Fibroblast of peridontal ligament (primary cell): Measurements from ENCODE around the gene TBX4.

Source experiments
- DNase-seq: peaks from one replicate; pipeline ENCODE4 v3.0.0-alpha.2; 2010; ENCODE audit errors: extremely low read depth

Gene TBX4

DNA sequence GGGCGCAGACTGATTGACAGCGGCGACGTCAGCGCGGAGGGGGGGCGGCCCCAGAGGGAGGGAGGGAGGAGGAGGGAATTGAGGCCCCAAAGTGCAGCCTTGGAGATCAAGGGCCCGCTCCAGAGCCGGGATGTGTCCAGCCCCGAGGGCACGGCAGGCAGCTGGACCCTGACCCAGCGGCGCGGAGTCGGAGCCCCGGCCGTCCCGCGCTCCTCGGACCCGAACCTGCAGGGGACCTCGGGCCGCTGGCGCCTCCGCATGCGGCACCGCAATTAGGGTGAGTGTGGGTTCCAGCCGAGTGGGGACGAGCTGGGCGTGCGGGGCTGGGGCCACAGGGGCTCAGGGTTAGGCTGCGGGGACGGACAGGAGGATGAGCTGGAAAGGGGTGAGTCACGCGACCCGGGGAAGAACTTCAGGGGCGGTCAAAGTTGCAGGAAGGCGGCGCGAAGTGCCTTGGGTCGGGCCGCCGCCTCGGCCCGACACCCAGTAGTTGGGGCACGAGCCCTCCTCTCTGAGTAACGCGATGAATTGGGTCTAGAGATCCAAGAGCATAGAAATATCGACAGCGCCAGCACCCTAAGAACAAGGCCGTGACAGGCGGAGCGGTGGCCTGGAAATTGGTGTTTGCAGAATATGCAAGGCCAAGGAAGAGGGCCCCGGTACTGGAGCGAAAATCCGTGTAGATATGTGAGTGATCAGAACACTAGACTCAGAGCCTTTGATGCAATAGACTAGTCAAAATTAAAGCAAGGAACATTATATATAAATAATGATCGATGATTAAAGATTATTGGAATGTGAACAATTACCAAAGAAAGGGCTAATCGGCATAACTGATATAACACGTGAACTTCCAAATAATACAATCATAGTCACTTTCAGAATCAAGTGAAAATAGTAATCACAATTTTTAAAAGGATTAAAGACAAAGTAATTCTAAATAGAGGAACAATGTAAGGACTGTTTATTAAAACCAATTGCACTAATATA is at the start of gene TBX4:
TBX4 (plus strand) TSS at position 122 of the 990 bp plus-strand sequence. CDS start 4,069 bp downstream, outside the sequence.
- DNase-seq: no peak

DNA sequence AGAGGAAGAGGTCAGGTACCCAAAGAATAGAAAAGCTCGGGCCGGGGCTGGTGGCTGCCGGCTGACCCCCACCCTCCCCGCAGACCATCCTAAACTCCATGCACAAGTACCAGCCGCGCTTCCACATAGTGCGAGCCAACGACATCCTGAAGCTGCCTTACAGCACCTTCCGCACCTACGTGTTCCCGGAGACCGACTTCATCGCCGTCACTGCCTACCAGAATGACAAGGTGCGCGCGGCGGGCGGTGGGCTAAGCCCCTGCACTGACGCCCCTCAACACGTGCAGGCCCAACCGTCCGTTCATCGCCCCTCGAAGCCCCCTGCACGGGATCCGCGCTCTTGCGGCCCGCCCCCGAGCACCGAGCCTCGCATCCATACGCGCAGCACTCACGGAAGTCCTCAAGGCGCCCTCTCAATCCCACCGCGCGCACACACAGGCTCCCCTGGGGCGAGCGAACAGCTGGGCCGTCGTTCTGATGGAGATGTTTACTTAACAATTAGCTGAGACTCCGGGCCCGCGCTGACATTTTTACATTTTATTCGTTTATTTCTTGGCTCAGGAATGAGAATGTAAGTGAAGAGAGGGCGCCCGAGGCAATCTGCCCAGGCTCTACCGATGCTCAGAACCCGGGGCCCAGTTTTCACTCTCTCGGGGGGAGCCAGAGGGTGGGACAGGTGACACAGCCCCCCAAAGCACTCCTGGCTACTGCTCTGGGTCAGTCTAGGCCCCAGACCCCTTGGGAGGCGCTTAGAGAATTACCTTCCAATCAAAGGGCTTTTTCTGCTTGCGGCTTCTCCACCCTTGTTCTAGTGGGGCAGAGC is 49.0 kb upstream of the TBX4 start:
- peak; percentile 84 for DNase-seq

DNA sequence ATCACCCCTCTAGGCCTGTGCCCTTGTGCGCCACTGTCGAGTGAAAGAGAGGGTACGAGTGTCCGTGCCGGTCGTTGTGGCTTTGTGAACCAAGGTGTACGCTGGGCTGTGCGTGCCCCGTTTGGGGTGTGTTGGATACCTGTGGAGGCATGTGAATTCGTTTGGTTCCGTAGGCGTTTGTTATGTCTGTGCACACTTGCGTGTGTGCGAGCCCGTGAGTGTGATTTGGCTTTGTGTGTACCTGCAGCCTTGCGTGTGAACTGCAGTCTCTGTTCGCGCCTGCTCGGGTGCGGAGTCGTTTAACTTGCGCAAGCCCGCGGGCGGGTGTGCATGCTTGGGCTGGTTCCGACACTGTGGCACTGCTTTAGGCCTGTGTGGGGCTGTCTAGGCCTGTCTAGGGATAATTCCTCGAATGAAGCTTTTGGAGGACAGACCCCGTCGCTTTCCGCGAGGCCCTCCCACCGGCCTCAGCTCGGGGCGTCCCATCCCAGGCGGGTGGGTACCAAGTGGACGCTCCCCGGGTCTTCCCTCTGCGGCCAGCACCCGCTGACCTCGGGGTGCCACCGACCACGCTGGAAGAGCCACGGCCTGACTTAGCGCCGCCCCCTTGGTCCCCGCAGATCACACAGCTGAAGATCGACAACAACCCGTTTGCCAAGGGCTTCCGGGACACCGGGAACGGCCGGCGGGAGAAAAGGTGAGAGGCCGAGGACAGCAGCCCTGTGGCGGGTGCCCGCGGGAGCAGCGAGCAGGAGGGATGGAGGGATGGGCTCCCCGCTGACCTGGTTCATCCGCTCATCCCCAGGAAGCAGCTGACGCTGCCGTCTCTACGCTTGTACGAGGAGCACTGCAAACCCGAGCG is 48.2 kb upstream of the TBX4 start:
- peak; percentile 67 for DNase-seq

DNA sequence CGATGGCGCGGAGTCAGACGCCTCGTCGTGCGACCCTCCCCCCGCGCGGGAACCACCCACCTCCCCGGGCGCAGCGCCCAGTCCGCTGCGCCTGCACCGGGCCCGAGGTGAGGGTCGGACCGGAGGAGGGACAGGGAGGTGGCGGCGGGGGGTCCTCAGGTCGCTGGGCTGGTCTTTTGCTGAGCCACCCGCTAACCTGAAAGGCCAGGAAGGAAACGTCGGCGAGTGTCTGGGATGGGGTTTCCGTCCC is 47.6 kb upstream of the TBX4 start:
- DNase-seq: no peak

DNA sequence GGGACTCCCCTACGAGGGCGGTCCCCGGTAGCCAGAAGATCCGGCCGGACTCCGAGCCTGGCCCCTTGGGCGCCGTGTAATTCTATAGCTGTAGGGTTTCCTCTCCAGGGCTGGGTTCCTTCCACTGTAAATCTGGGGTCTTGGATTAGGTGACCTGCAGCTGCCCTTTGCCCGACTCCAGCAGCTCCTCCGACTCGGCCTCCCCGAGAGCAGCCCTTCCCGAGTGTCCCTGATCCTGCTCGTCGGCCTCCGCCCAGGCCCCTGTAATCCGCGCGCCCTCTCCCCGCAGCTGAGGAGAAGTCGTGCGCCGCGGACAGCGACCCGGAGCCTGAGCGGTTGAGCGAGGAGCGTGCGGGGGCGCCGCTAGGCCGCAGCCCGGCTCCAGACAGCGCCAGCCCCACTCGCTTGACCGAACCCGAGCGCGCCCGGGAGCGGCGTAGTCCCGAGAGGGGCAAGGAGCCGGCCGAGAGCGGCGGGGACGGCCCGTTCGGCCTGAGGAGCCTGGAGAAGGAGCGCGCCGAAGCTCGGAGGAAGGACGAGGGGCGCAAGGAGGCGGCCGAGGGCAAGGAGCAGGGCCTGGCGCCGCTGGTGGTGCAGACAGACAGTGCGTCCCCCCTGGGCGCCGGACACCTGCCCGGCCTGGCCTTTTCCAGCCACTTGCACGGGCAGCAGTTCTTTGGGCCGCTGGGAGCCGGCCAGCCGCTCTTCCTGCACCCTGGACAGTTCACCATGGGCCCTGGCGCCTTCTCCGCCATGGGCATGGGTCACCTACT is 47.1 kb upstream of the TBX4 start:
- DNase-seq: peak; percentile 32

DNA sequence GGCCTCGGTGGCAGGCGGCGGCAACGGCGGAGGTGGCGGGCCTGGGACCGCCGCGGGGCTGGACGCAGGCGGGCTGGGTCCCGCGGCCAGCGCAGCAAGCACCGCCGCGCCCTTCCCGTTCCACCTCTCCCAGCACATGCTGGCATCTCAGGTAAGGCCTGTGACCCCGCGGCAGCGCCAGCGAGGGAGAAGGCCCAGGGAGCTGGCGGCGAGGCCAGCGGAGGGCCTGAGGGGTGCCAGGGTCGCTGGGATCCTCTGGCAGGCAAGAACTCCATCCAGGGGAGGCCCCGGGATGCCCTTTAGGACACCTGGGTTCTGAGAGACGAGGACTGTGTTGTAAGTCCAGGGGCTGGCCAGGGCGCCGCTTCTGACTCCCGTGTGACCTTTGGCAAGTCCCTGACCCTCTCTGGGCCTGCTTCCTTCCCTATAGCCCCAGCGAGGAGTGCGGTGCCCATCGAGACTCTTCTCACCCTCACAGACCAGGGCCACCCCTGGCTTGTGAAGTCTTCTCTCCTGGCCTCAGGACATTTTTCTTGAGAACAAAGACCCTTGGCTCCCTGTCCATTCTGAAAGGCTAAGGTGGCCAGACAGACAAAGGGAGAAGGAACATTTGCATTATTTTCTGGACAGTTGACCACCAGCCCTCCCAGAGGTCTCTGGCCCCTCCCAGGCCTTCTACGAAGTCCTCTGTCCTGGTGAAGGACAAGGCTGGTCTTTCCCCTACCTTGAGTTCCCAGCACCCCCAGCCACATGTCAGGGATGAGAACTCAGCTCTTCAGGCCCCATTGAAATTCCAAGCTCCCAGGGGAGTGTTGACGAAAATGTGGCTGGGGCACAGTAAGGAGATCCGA is 46.3 kb upstream of the TBX4 start:
- no peak for DNase-seq

DNA sequence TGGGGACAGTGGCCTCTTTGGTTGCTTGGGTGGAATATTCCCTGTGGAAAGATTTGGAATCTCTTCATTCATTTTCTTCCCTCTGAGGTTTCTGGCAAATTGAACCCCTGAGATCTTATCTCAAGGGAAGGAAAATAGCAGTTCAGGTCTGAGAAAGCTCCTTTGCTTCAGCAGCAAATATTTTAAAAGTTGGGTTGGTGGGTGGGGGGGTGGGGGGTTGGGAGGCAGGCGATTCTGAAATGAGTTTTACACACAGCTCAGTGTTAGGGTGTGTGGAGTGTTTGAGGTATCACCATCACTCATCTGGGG is 45.7 kb upstream of the TBX4 start:
- no peak for DNase-seq

DNA sequence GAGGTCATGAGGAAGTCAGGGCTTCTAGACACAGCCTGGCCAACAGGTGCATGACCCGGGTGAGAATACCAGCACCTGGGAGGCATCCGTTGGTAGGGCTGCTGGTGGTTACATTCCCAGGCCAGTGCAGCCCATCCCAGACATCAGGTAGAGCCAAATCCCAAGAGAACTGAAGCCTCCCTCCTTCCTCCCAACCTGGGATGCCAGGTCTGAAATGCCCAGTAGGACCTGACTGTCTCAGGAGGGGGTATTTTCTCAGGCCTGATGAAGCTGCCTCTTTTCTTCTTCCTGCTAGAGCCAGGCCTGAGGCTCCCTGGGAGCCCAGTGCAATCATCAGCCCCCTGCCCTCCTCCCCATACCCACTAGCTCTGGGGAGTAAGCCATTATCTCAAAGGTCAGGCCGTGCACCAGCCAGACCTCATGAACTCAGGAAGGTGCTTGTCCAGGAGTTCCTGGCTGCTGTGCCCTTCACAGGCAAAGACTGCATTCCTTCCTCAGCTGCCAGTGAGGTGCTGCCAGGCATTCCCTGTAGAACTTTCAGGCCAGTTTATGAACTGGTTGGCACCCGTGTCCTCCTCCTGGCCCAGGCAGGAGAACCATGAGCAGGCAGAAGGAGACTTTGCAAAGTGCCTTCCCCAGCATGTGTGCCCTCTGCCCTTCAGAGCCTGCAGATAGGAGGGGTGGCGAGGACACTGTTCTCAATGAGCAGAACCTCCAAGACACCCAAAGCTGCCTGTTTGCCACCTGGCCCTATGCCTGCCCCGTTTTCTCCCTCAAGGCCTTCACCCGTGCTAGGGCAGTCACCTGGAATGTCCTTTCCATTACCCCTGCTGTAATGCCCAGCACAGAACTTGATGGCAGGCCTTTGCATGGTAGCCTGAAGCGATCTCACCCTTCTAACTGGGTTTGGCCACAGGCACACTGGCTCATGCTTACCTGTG is 45.0 kb upstream of the TBX4 start:
- DNase-seq: peak; percentile 35

DNA sequence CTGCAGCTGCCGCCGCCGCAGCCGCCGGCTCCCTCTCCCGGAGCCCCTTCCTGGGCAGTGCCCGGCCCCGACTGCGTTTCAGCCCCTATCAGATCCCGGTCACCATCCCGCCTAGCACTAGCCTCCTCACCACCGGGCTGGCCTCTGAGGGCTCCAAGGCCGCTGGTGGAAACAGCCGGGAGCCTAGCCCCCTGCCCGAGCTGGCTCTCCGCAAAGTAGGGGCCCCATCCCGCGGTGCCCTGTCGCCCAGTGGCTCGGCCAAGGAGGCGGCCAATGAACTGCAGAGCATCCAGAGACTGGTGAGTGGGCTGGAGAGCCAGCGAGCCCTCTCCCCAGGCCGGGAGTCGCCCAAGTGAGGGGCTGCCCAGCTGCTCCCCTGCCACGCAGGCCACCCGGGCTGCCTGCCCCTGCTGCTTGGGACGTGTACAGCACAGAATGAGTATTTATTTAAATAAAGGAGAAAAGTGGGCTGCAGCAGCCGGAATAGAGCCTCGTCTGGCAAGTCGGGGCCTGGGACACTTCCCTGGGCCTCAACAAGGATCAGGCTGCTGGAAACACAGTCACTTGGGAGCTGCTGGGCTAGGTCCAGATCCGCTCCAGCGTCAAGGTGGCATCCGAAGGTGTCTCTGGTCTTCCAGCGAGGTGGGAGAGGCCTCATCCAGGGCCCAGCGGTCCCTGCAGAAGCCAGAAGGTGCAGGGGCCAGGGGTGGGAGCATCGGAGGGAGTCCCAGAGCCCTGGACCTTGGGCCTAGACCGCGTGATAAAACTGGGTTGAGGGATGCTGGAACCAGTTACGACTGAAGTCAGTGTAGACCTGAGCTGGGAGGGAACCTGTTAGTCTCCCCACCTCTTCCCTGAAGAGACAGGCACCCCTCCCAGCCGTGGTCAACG is 43.8 kb upstream of the TBX4 start:
- DNase-seq: peak; percentile 38

DNA sequence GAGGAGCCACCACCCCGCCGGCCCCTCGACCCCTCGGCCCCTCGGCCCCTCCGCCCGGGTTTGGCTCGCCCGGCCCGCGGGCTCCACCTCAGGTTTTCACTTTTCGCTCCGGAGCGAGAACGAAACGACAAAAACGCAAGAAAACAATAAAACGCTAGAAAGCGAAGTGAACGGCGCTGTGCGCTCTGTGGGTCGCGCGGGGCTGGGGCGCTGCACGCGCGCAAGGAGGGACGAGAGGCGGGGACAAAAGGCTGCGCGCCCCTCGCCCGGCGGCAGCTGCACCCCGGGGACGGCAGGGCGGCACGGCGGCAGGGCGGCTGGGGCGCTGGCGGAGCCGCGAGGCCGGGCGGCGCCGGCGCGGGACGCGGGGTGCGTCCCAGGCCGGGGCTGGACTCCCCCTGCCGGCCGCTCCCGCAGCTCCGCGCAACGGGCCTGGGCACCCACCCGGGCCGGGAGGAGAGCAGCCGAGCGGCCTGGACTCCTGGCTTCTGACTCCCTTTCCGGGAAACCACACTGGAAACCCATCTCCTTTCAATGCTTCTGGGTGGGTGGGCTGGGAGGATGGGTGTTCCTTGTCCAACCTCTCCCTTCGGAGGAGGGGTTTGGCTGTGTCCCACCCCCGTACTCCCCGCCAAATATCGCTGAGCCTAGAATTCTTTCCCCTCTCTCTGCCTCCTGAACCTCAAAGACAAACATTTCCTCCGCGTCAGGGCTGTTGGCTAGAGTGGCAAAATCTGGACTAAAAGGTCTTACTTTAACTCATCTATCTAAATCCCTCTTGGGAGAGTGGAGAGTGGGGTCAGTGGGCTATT is 42.7 kb upstream of the TBX4 start:
- DNase-seq: peak; percentile 92

DNA sequence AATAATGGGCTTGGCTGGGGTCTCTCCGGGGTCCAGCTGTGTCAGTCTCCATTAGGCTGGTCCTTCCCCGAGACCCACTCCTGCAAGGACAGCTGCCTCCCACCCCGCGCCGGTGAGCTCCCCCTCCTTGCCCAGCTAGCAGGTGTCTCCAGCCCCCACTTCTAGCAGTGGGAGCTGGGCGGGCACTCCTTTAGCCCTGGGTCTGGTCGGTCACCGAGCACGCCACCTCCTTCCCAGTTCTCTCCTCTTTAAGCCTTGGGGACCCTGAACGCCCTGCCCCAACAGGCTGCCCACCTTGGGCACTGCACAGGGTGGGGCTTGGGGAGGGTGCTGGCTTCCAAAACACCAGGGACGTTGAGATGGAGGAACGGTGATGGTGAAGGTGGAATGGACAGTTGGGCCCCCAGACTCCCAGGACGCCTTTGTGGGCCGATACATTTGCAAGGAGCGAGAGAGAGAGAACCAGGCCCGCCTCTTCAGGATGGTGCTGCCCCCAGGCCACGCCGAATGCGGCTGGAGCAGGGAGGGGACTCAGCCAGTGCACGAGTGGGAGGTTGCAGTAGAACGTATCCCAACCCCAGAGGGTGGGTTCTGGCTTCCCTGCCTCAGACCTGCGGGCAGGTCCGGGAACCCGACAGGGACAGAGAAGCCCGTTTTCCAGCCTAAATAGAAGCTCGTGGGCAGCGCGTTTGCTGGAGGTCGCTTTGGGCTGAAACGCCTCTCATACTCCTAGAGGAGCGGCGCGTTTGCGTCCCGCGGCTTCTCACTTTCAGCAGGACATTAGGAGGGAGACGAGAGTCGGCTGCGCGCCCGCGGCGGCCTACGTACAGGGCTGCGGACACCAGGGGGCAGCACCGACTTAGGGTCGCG is 41.8 kb upstream of the TBX4 start:
- DNase-seq: peak; percentile 87

DNA sequence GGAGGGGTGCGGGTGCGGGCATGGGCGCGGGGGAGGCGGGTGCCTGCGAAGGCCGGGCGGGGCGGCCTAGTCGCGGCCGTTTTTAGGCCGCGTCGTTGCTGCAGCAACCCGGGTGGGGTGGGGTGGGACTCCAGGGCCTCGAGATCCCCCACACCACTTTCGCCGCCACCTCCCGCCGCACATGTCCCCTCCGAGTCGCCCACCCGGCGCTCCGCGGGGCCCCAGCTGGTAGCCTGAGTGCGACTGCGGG is 41.3 kb upstream of the TBX4 start:
- DNase-seq: no peak

DNA sequence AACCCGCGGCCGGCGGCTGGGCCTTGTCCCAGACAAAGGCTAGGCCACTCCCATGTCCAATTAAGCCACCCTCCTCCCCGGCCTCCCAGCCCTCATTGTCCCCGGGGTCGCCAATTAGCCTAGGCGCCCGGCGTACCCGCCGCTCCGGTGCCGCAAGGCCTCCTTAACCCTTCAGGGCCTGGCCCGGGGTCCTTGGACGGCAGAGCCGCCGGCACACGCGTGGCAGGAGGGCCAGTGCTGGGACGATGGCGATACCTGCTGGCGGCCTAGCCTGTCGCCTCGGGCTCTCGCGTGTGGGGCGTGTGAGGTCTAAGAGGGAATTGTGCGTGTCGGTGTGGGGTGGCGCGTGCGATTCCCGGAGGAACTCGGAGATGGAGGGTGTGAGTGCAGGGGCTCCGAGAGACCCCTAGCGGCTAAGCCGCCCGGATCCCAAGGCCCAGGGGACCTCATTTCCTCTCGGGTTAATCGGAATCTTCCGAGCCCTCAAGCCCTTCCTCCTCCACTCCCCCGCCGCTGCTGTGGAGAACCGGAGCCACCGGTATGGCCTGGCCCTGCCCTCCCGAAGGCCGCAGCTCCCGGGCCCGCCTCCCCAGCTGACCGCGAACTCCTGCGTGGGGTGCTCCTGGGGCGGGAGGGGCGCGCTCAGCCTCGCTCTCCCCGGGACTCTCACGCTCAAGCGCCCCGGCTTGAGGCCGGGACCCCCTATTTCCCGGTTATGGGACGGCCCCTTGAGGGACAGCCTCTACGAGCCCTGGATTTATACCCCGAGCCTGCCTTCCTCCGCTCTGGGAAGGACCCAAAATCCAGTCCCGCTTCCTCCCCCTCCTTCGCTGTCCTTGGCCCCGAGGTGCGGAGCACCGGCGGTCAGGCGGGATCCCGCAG is 40.7 kb upstream of the TBX4 start:
- DNase-seq: peak; percentile 77

DNA sequence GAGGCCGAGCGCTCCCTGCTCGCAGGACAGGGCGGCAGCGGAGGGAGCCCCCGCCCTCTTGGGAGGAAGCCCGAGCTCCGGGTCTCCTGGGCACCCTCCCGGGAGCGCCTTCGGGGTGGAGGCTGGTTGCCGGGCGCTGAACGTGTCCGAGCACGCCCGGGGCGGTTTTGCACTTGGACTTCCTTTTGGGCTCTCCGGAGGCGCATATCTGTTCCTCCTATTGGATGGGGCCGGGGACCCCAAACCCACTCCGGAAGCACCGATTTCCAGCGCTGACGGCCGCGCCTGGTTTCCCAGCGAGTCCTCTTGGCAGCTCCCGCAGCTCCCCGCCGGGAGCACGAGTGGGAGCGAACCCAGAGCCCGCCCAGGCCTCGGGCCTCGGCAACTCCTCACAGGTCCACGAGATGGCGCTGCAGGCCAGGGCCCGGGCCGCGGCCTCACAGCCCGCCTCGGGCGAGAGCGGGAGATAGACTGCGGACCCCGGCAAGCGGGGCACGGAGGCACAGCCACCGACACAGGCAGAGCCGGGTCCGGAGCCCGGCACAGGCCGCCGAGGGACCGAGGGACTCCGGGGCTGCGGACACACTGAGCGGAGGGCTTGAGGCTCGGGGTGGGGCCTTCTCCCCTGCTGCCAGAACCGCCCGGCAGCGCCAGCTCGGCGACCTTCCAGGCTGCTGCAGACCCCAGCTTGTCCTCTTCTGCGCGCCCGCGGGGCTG is 39.9 kb upstream of the TBX4 start:
- DNase-seq: peak; percentile 88
